HepG2 (cell line): ENCODE measurements around the gene RHBDL1. TPM values are rescaled to one million over a fixed set of nuclear protein-coding genes. Genes with fewer than 3 reads are reported as not detected.
A peak's percentile ranks its signal among the peaks of the same experiment; 100 is the strongest.

Experiments used
- ELF1 ChIP-seq: sonication (generic); formaldehyde crosslinking; IDR thresholded peaks from 2 replicates; pipeline ENCODE4 v1.4.0; 2020; ENCODE audit warnings: missing genetic modification reagents
- ELF3 ChIP-seq: IDR thresholded peaks from 2 replicates; pipeline ENCODE4 v1.6.1; 2016; ENCODE audit warnings: missing genetic modification reagents, missing compliant biosample characterization
- ESRRA ChIP-seq: sonication (generic); formaldehyde crosslinking; IDR thresholded peaks from 2 replicates; pipeline ENCODE4 v1.5.1; 2020; ENCODE audit warnings: mild to moderate bottlenecking, low read depth, missing genetic modification reagents
- EZH2 ChIP-seq: conservative IDR thresholded peaks from 2 replicates; pipeline ENCODE4 v1.6.1; 2012; ENCODE audit warnings: mild to moderate bottlenecking, low read depth, low read length, moderate library complexity
- FOXA1 ChIP-seq, 2 experiments: fragments of 450-650 bp in 1 of 2; sonication (generic) in 1 of 2; formaldehyde crosslinking in 1 of 2; IDR thresholded peaks; 2 replicates each; pipeline versions ENCODE4 v1.4.0 to v1.6.1; 2016 to 2020; ENCODE audit warnings: missing genetic modification reagents in 1 of 2
- HOXA3 ChIP-seq: sonication (generic); formaldehyde crosslinking; IDR thresholded peaks from 2 replicates; pipeline ENCODE4 v1.5.0; 2020; ENCODE audit warnings: missing genetic modification reagents
- KLF16 ChIP-seq, 2 experiments: sonication (generic) in 1 of 2; formaldehyde crosslinking in 1 of 2; IDR thresholded peaks; 2 replicates each; pipeline versions ENCODE4 v1.6.1 to v1.8.0; 2016 to 2023; ENCODE audit warnings: missing genetic modification reagents in 2 of 2, missing compliant biosample characterization in 1 of 2
- MIER2 ChIP-seq: IDR thresholded peaks from 2 replicates; pipeline ENCODE4 v1.6.1; 2016; ENCODE audit warnings: missing biosample characterization, missing genetic modification reagents
- PRMT3 ChIP-seq: sonication (generic); formaldehyde crosslinking; IDR thresholded peaks from 2 replicates; pipeline ENCODE4 v1.8.1; 2022; ENCODE audit warnings: low read depth, mild to moderate bottlenecking, moderate library complexity, missing genetic modification reagents, borderline replicate concordance
- SETDB1 ChIP-seq: sonication (generic); formaldehyde crosslinking; IDR thresholded peaks from 2 replicates; pipeline ENCODE4 v1.5.1; 2020; ENCODE audit warnings: missing genetic modification reagents, mild to moderate bottlenecking, borderline replicate concordance
- SIN3A ChIP-seq: IDR thresholded peaks from 2 replicates; pipeline ENCODE4 v1.6.1; 2011; ENCODE audit warnings: low read depth, mild to moderate bottlenecking, control low read depth, low read length, borderline replicate concordance
- SKI ChIP-seq: fragments of 450-650 bp; IDR thresholded peaks from one replicate; pipeline ENCODE4 v1.6.1; 2018; ENCODE audit warnings: mild to moderate bottlenecking; ENCODE audit not compliant: partially characterized antibody
- U2AF1 ChIP-seq: fragments of 200-400 bp; formaldehyde crosslinking; optimal IDR thresholded peaks from 2 replicates; pipeline ENCODE3; 2017; ENCODE audit warnings: mild to moderate bottlenecking, low read depth, low read length
- ZKSCAN8 ChIP-seq: IDR thresholded peaks from 2 replicates; pipeline ENCODE4 v1.6.1; 2016; ENCODE audit warnings: borderline replicate concordance, missing genetic modification reagents, missing compliant biosample characterization
- ZNF20 ChIP-seq: sonication (generic); formaldehyde crosslinking; IDR thresholded peaks from 2 replicates; pipeline ENCODE4 v1.4.0; 2020; ENCODE audit warnings: mild to moderate bottlenecking, moderate library complexity, missing genetic modification reagents
- ZNF225 ChIP-seq: sonication (generic); formaldehyde crosslinking; IDR thresholded peaks from 2 replicates; pipeline ENCODE4 v1.4.0; 2020; ENCODE audit warnings: mild to moderate bottlenecking, missing genetic modification reagents
- ZNF543 ChIP-seq: sonication (generic); formaldehyde crosslinking; IDR thresholded peaks from 2 replicates; pipeline ENCODE4 v1.4.0; 2020; ENCODE audit warnings: mild to moderate bottlenecking, missing genetic modification reagents
- ZNF567 ChIP-seq: sonication (generic); formaldehyde crosslinking; IDR thresholded peaks from 2 replicates; pipeline ENCODE4 v1.8.1; 2023; ENCODE audit warnings: mild to moderate bottlenecking, missing genetic modification reagents, borderline replicate concordance
- ZNF670 ChIP-seq: sonication (generic); formaldehyde crosslinking; IDR thresholded peaks from 2 replicates; pipeline ENCODE4 v1.8.0; 2022; ENCODE audit warnings: mild to moderate bottlenecking, missing genetic modification reagents, borderline replicate concordance
- ZNF75D ChIP-seq: sonication (generic); formaldehyde crosslinking; IDR thresholded peaks from 2 replicates; pipeline ENCODE4 v1.8.1; 2023; ENCODE audit warnings: missing genetic modification reagents, mild to moderate bottlenecking, borderline replicate concordance
- ZNF777 ChIP-seq: sonication (generic); formaldehyde crosslinking; IDR thresholded peaks from 2 replicates; pipeline ENCODE4 v1.4.0; 2020; ENCODE audit warnings: missing genetic modification reagents
- ZNF841 ChIP-seq: sonication (generic); formaldehyde crosslinking; IDR thresholded peaks from 2 replicates; pipeline ENCODE4 v1.8.1; 2023; ENCODE audit warnings: missing genetic modification reagents, borderline replicate concordance
- ZSCAN21 ChIP-seq: sonication (generic); formaldehyde crosslinking; IDR thresholded peaks from 2 replicates; pipeline ENCODE4 v1.8.0; 2022; ENCODE audit warnings: mild to moderate bottlenecking, missing genetic modification reagents, moderate library complexity, borderline replicate concordance
- polyA plus RNA-seq, 8 experiments: library from polyadenylated mRNA; depleted of rRNA in 3 of 8; stranded (reverse) in 7 of 8; unstranded in 1 of 8; fragments of >200 nt; fragmentation: Illumina TruSeq in 4 of 8; extraction: Trizol in 4 of 8; gene quantifications; 2 replicates each; pipeline versions ENCODE4 v1.2.1 to v1.2.3, GENCODE V29; 2011 to 2016; ENCODE audit warnings: low read depth in 4 of 8, missing spikeins in 1 of 8, mixed read lengths in 1 of 8; ENCODE audit not compliant: insufficient read depth in 1 of 8
- total RNA-seq, 5 experiments: library from RNA; depleted of rRNA; stranded (reverse); fragments of >200 nt; fragmentation: Illumina TruSeq; extraction: Trizol; gene quantifications; 2 replicates each; pipeline ENCODE4 v1.2.3, GENCODE V29; 2016; ENCODE audit warnings: low read depth in 1 of 5
- TF ChIP-seq, protein P1 (sequence below): sonication (generic); formaldehyde crosslinking; IDR thresholded peaks from 2 replicates; pipeline ENCODE4 v1.5.0; 2020; ENCODE audit warnings: mild to moderate bottlenecking, missing genetic modification reagents, borderline replicate concordance
- TF ChIP-seq, protein P2 (sequence below): sonication (generic); formaldehyde crosslinking; IDR thresholded peaks from 2 replicates; pipeline ENCODE4 v1.4.0; 2020; ENCODE audit warnings: mild to moderate bottlenecking, low read depth, missing genetic modification reagents

RHBDL1 gene
- total and polyA plus RNA-seq, 2 of the 13 experiments (the other 11 are each of a cell fraction or from before 2014, with no cell fraction given): 1.8 to 3.8 TPM

DNA sequence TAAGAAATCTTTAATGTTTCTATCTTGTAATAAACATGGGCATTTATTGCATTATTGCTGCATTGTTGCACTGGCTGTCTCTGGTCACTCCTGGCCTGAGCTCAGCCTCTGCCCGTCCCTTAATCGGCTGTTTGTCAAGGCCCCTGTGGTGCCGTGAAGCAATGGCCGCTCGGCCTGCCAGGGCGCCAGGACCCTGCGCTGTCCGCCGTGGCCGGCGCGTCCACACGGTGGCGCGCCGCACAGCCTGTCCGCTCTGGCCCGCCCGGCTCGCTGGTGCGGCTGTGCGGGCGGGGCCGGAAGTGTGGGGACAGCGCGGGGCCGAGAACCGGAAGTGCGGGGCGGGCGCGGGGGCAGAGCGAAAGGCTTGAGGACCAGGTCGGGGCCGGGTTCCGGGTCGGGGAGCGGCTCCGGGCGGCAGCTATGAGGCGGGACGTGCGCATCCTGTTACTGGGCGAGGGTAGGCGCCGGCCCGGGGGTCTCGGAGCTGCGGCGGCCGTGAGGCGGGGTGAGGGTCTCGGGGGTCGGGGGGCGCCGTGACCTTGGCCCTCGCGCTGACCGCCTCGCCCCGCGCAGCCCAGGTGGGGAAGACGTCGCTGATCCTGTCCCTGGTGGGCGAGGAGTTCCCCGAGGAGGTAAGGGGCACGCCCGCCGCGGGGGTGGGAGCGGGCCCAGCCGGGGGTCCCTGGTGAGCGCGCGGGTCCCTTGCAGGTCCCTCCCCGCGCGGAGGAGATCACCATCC is 7.5 kb upstream of the RHBDL1 start, which contains the start of gene RHOT2 (continued):
- TF ChIP-seq ZSCAN21 (CRISPR knock-in tag) (peak; percentile 87; the same call in 1 of the 2 replicates), ZNF567 (CRISPR knock-in tag) (peak; percentile 81; the same call in 1 of the 2 replicates), ZNF225 (CRISPR knock-in tag) (no peak), EZH2 (no peak), SIN3A (peak; percentile 68; the same call in 1 of the 2 replicates), ELF3 (peak; percentile 79), ZNF777 (CRISPR knock-in tag) (peak; percentile 57; the same call in 1 of the 2 replicates), ZNF543 (CRISPR knock-in tag) (peak; percentile 59; the same call in 1 of the 2 replicates), ELF1 (CRISPR knock-in tag) (peak; percentile 75), U2AF1 (peak; percentile 39), ZKSCAN8 (CRISPR knock-in tag) (0 out of 2 replicates have a peak, but pooled peaks have one; percentile 54), ZNF841 (CRISPR knock-in tag) (no peak), FOXA1 (IDR thresholded peaks at IDR 0.05) (no peak), FOXA1 (CRISPR knock-in tag; IDR thresholded peaks at IDR 0.05) (no peak), HOXA3 (CRISPR knock-in tag) (peak; percentile 98), ZNF20 (CRISPR knock-in tag) (no peak), SETDB1 (CRISPR knock-in tag) (no peak), ZNF75D (CRISPR knock-in tag) (no peak), ESRRA (CRISPR knock-in tag) (peak; percentile 62; the same call in 1 of the 2 replicates), MIER2 (CRISPR knock-in tag) (no peak), KLF16 (CRISPR knock-in tag; IDR thresholded peaks at IDR 0.05) (peak in 1 of 2 experiments; percentile 63; a peak in 1 of 4 replicates), PRMT3 (peak; percentile 68; the same call in 1 of the 2 replicates), SKI (peak; percentile 79), ZNF670 (CRISPR knock-in tag) (no peak)
- TF ChIP-seq, protein P1, sequence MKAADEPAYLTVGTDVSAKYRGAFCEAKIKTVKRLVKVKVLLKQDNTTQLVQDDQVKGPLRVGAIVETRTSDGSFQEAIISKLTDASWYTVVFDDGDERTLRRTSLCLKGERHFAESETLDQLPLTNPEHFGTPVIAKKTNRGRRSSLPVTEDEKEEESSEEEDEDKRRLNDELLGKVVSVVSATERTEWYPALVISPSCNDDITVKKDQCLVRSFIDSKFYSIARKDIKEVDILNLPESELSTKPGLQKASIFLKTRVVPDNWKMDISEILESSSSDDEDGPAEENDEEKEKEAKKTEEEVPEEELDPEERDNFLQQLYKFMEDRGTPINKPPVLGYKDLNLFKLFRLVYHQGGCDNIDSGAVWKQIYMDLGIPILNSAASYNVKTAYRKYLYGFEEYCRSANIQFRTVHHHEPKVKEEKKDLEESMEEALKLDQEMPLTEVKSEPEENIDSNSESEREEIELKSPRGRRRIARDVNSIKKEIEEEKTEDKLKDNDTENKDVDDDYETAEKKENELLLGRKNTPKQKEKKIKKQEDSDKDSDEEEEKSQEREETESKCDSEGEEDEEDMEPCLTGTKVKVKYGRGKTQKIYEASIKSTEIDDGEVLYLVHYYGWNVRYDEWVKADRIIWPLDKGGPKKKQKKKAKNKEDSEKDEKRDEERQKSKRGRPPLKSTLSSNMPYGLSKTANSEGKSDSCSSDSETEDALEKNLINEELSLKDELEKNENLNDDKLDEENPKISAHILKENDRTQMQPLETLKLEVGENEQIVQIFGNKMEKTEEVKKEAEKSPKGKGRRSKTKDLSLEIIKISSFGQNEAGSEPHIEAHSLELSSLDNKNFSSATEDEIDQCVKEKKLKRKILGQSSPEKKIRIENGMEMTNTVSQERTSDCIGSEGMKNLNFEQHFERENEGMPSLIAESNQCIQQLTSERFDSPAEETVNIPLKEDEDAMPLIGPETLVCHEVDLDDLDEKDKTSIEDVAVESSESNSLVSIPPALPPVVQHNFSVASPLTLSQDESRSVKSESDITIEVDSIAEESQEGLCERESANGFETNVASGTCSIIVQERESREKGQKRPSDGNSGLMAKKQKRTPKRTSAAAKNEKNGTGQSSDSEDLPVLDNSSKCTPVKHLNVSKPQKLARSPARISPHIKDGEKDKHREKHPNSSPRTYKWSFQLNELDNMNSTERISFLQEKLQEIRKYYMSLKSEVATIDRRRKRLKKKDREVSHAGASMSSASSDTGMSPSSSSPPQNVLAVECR (CRISPR knock-in tag): peak; percentile 92; the same call in 1 of the 2 replicates
- TF ChIP-seq, protein P2, sequence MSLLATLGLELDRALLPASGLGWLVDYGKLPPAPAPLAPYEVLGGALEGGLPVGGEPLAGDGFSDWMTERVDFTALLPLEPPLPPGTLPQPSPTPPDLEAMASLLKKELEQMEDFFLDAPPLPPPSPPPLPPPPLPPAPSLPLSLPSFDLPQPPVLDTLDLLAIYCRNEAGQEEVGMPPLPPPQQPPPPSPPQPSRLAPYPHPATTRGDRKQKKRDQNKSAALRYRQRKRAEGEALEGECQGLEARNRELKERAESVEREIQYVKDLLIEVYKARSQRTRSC (CRISPR knock-in tag): no peak
